Bone marrow (tissue), 2 donors: Measurements from ENCODE around the gene NCOR2.
"Not testable (repeated sequence)": the region's sequence is repeated elsewhere in the genome, so short reads cannot be mapped to it uniquely, and the experiment has no call there.

Experiments
- DNase-seq, 2 donors: peaks; one replicate each; lab custom pipeline; 2025; lab: John Stamatoyannopoulos, UW

NCOR2 gene

GRCh38 chr12:124599074-124599999 lies 31.9 kb upstream of the NCOR2 start:
- DNase-seq: no peak

GRCh38 chr12:124597041-124597440 lies 29.6 kb upstream of the NCOR2 start:
- DNase-seq: no peak

- DNase-seq: no peak
These were observed 28.0 kb upstream of the NCOR2 start for GRCh38 chr12:124595444-124595843.

- DNase-seq: no peak
These were observed 27.4 kb upstream of the NCOR2 start for GRCh38 chr12:124594851-124595250.

GRCh38 chr12:124593851-124594401 lies 26.5 kb upstream of the NCOR2 start:
- DNase-seq: no peak

GRCh38 chr12:124593176-124593575 lies 25.8 kb upstream of the NCOR2 start:
- DNase-seq: no peak

- peak; percentile 36 to 65 for DNase-seq
These were observed 25.2 kb upstream of the NCOR2 start for GRCh38 chr12:124592481-124593160.

GRCh38 chr12:124592050-124592449 lies 24.6 kb upstream of the NCOR2 start:
- no peak for DNase-seq

GRCh38 chr12:124590447-124590846 lies 23.0 kb upstream of the NCOR2 start:
- no peak for DNase-seq

- DNase-seq: peak in 1 of 2 donors; percentile 53
These were observed 21.4 kb upstream of the NCOR2 start for GRCh38 chr12:124588751-124589267.

- DNase-seq: no peak
These were observed 20.7 kb upstream of the NCOR2 start for GRCh38 chr12:124588018-124588634.

GRCh38 chr12:124586756-124587155 lies 19.3 kb upstream of the NCOR2 start:
- DNase-seq: no peak

GRCh38 chr12:124584494-124584893 lies 17.1 kb upstream of the NCOR2 start:
- DNase-seq: not testable (repeated sequence)

GRCh38 chr12:124583854-124584253 lies 16.4 kb upstream of the NCOR2 start:
- no peak for DNase-seq

- DNase-seq: no peak
These were observed 14.7 kb upstream of the NCOR2 start for GRCh38 chr12:124582108-124582424.

GRCh38 chr12:124581307-124582107 lies 14.1 kb upstream of the NCOR2 start:
- DNase-seq: no peak

GRCh38 chr12:124579921-124580517 lies 12.6 kb upstream of the NCOR2 start:
- DNase-seq: no peak

- no peak for DNase-seq
These were observed 11.4 kb upstream of the NCOR2 start for GRCh38 chr12:124578854-124579253.

GRCh38 chr12:124578445-124578844 lies 11.0 kb upstream of the NCOR2 start:
- no peak for DNase-seq

GRCh38 chr12:124577986-124578385 lies 10.6 kb upstream of the NCOR2 start:
- DNase-seq: no peak

GRCh38 chr12:124577374-124577773 lies 10.0 kb upstream of the NCOR2 start:
- no peak for DNase-seq
